Cardiac fibroblast (primary cell): ENCODE results near the gene SND1.

ENCODE experiments used
- DNase-seq, 2 donors: peaks; one replicate each; pipeline versions ENCODE4 v3.0.0 to v3.0.0-alpha.2; 2010; ENCODE audit warnings: low read depth in 2 of 2
- H3K4me3 ChIP-seq, 2 donors: replicated peaks in 1 of 2; 1 replicate in 1 of 2; 2 replicates in 1 of 2; pipeline ENCODE4 v1.5.1; 2011; ENCODE audit warnings: low read depth in 2 of 2, low read length in 2 of 2, mild to moderate bottlenecking in 2 of 2, moderate library complexity in 1 of 2
- CTCF ChIP-seq: IDR thresholded peaks from one replicate; pipeline ENCODE4 v1.5.1; 2011; ENCODE audit warnings: low read depth, mild to moderate bottlenecking, low read length, inconsistent platforms

Gene SND1

GRCh38 chr7:127922656-127923055 lies 270.7 kb downstream of the SND1 start:
- no peak overlapping the region for H3K4me3 ChIP-seq
- no peak for DNase-seq
- no peak for TF ChIP-seq CTCF

GRCh38 chr7:127924874-127925273 lies 272.9 kb downstream of the SND1 start:
- no peak overlapping the region for H3K4me3 ChIP-seq
- DNase-seq = no peak
- TF ChIP-seq CTCF = no peak

- DNase-seq = peak; percentile 45 to 77
- H3K4me3 ChIP-seq = no peak overlapping the region
Measured at GRCh38 chr7:127927348-127927696, 275.3 kb downstream of the SND1 start.

GRCh38 chr7:127928222-127928621 lies 276.2 kb downstream of the SND1 start:
- H3K4me3 ChIP-seq = no peak overlapping the region
- no peak for DNase-seq
- no peak for TF ChIP-seq CTCF

More at GRCh38 chr7:127927348-127927696, 275.3 kb downstream of the SND1 start:
- no peak for TF ChIP-seq CTCF

- DNase-seq = no peak
- TF ChIP-seq CTCF = no peak
- H3K4me3 ChIP-seq = no peak overlapping the region
Measured at GRCh38 chr7:127928852-127929251, 276.9 kb downstream of the SND1 start.

- DNase-seq = no peak
- H3K4me3 ChIP-seq = no peak overlapping the region
- no peak for TF ChIP-seq CTCF
Measured at GRCh38 chr7:127930341-127931328, 278.6 kb downstream of the SND1 start.
